SK-N-MC (cell line): ENCODE measurements around the gene CLEC18C.
"Not testable (repeated sequence)": the region's sequence is repeated elsewhere in the genome, so short reads cannot be mapped to it uniquely, and the experiment has no call there.

Experiments used
- DNase-seq: peaks from one replicate; pipeline ENCODE4 v3.0.0-alpha.2; 2011; ENCODE audit warnings: low read depth, low spot score
- H3K27ac ChIP-seq: fragments of 200-600 bp; sonication (generic); 2 replicates; pipeline ENCODE4 v1.5.1; 2016; ENCODE audit warnings: mixed run types
- H3K36me3 ChIP-seq: fragments of 200-600 bp; sonication (generic); 2 replicates; pipeline ENCODE4 v1.6.1; 2017; ENCODE audit warnings: antibody characterized with exemption, low read length, mixed read lengths; ENCODE audit not compliant: insufficient read depth
- H3K4me3 ChIP-seq: fragments of 200-600 bp; sonication (generic); 2 replicates; pipeline ENCODE4 v1.5.1; 2016
- H3K9ac ChIP-seq: fragments of 200-600 bp; sonication (generic); 2 replicates; pipeline ENCODE4 v1.8.0; 2017; ENCODE audit warnings: mixed run types, mixed read lengths; ENCODE audit not compliant: insufficient read length
- H3K9me3 ChIP-seq: fragments of 200-600 bp; sonication (generic); 2 replicates; pipeline ENCODE4 v1.6.1; 2017; ENCODE audit warnings: low read depth, mild to moderate bottlenecking, antibody characterized with exemption, low read length, moderate library complexity, mixed read lengths
- EZH2 ChIP-seq: fragments of 200-600 bp; sonication (generic); IDR thresholded peaks from one replicate; pipeline ENCODE4 v1.6.1; 2017; ENCODE audit warnings: antibody characterized with exemption
- FOXP2 ChIP-seq: optimal IDR thresholded peaks from 2 replicates; pipeline ENCODE3; 2011; ENCODE audit warnings: mild to moderate bottlenecking, moderate library complexity; ENCODE audit not compliant: insufficient read depth; ENCODE audit errors: extremely low read length, control extremely low read depth
- POLR2AphosphoS5 ChIP-seq: IDR thresholded peaks from 2 replicates; pipeline ENCODE4 v1.6.1; 2012; ENCODE audit warnings: mild to moderate bottlenecking, low read depth, low read length, borderline replicate concordance

The CLEC18C gene

GRCh38 chr16:70151391-70151790, 22.2 kb upstream of the CLEC18C start:
- no peaks in the 10 kb centered on the region; the same call in 1 of the 2 replicates for H3K36me3 ChIP-seq
- no peak for TF ChIP-seq EZH2
- no peak for TF ChIP-seq FOXP2
- no peak for TF ChIP-seq POLR2AphosphoS5
- no peak for DNase-seq

GRCh38 chr16:70151941-70152509, 21.6 kb upstream of the CLEC18C start:
- H3K27ac ChIP-seq, result no peak overlapping the region
- no peak overlapping the region for H3K4me3 ChIP-seq
- DNase-seq, result no peak
- no peaks in the 10 kb centered on the region; the same call in 1 of the 2 replicates for H3K36me3 ChIP-seq
- H3K9me3 ChIP-seq, result no peaks in the 10 kb centered on the region
- H3K9ac ChIP-seq, result no peak overlapping the region
- TF ChIP-seq FOXP2, result no peak
- no peak for TF ChIP-seq EZH2
- TF ChIP-seq POLR2AphosphoS5, result no peak

More at GRCh38 chr16:70151391-70151790, 22.2 kb upstream of the CLEC18C start:
- H3K27ac ChIP-seq, result no peak overlapping the region
- H3K9ac ChIP-seq, result no peak overlapping the region
- H3K4me3 ChIP-seq, result no peak overlapping the region
- H3K9me3 ChIP-seq, result no peaks in the 10 kb centered on the region

GRCh38 chr16:70152578-70153302, 20.8 kb upstream of the CLEC18C start:
- Histone ChIP-seq H3K36me3 (no peaks in the 10 kb centered on the region; the same call in 1 of the 2 replicates), H3K27ac (no peak overlapping the region), H3K4me3 (no peak overlapping the region), H3K9ac (no peak overlapping the region), H3K9me3 (no peaks in the 10 kb centered on the region)
- TF ChIP-seq POLR2AphosphoS5 (no peak), FOXP2 (no peak), EZH2 (no peak)
- DNase-seq, result no peak

DNA sequence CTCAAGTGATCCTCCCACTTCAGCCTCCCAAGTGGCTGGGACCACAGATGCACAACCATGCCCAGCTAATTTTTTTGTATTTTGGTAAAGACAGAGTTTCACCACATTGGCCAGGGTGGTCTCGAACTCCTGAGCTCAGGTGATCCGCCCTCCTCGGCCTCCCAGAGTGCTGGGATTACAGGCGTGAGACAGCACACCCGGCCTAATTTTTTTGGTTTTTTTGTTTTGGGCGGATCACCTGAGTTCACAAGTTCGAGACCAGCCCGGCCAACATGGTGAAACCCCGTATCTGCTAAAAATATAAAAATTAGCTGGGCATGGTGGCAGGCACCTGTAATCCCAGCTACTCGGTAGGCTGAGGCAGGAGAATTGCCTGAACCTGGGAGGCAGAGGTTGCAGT, 18.9 kb upstream of the CLEC18C start:
- H3K27ac ChIP-seq, result not testable (repeated sequence)

GRCh38 chr16:70156207-70156978, 17.2 kb upstream of the CLEC18C start:
- H3K4me3 ChIP-seq, result no peak overlapping the region
- no peaks in the 10 kb centered on the region; the same call in 1 of the 2 replicates for H3K36me3 ChIP-seq
- no peak for DNase-seq
- TF ChIP-seq FOXP2 (no peak), EZH2 (no peak), POLR2AphosphoS5 (no peak)
- H3K9me3 ChIP-seq, result no peaks in the 10 kb centered on the region
- H3K27ac ChIP-seq, result no peak overlapping the region
- no peak overlapping the region for H3K9ac ChIP-seq

More for the DNA sequence above, 18.9 kb upstream of the CLEC18C start:
- not testable (repeated sequence) for H3K9me3 ChIP-seq, H3K36me3 ChIP-seq, DNase-seq, H3K4me3 ChIP-seq, H3K9ac ChIP-seq

GRCh38 chr16:70157105-70157476, 16.5 kb upstream of the CLEC18C start:
- Histone ChIP-seq H3K27ac (no peak overlapping the region), H3K4me3 (no peak overlapping the region), H3K36me3 (no peaks in the 10 kb centered on the region; the same call in 1 of the 2 replicates), H3K9ac (no peak overlapping the region), H3K9me3 (no peaks in the 10 kb centered on the region)
- DNase-seq, result no peak
- no peak for TF ChIP-seq EZH2
- no peak for TF ChIP-seq POLR2AphosphoS5
- no peak for TF ChIP-seq FOXP2

DNA sequence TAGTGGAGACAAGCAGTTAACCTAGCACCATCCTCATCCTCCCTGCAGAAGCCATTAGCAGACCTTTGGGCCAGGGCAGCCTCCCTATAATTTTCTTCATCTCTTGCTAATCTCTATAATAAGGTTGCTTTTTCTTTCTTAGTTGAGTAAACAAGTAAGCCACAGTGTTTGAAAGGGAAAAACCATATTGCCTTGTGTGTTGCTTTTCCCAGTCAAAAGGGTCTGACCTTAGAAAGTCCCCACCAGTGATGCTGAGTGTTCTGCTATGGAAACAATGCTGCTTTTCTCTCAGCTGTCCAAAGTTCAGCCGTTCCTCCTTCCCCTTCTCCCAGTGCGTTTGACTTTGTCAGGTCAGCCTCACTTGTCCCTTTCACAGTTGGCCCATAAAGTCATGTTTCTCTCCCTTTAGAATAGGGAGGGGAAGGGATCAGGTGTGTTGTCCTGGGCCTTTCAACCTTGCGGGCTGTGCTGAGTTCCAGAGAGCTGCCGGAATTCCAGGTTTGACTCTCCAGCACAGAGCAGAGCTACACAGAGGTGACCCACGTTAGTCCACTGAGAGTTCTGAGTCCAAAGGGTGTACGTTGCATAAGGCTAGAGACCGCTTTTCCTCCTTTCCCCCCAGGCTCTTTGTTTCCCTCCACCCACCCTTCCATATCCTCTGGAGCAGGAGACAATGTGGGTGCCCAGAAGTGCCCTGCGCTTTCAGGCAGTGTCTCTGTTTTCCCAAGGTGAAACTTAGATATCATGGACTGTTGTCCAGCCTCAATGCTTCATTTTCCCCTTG, 15.9 kb upstream of the CLEC18C start:
- no peak for DNase-seq
- no peaks in the 10 kb centered on the region; the same call in 1 of the 2 replicates for H3K36me3 ChIP-seq
- no peak overlapping the region for H3K4me3 ChIP-seq
- no peak overlapping the region for H3K27ac ChIP-seq
- H3K9me3 ChIP-seq, result no peaks in the 10 kb centered on the region
- TF ChIP-seq EZH2 (no peak), FOXP2 (no peak), POLR2AphosphoS5 (no peak)
- no peak overlapping the region for H3K9ac ChIP-seq
